HG03442 (cell line): ENCODE measurements around the gene VSIG4.

Experiments
- ATAC-seq: cut with Tn5 transposase; IDR thresholded peaks from one replicate; pipeline ENCODE4 v1.9.1; 2021; ENCODE audit warnings: mild to moderate bottlenecking, moderate library complexity; ENCODE audit not compliant: unreplicated experiment

Gene VSIG4

DNA sequence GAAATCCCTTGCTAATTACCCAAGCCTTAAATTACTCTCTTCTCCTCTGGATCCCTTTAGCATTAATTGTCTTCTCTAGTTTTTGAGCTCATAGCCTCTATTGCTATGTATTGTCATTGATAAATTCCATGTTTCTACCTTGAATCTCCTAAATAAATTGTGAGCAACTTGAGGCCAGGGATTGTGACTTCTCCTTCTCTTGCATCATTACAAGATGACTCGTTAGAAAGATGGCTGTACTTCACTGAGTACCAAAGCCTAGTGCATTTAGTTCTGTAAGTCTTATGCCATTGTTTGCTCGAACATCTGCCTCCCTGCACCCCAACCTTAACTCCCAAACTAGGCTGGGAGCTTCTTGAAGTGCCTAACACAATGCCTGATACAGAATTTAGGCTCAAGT lies 15.3 kb downstream of the VSIG4 start:
- ATAC-seq: no peak

DNA sequence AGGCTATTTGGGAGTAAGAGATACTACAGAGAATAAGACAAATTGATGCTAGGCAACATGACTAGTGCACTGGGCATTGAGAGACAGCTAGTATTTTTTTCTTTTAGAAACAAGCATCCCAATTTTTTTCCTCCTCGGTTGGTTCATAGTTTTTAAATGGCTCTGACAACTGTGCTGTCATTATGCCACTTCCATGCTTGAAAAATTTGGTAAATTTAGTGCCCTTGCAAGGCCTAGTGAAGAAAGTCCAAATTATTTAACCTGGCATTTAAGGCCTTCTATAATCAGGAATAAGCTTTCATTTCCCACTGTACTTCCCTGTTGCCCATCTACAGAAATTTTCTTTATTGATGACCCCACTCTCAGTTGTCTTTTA lies 15.8 kb downstream of the VSIG4 start:
- no peak for ATAC-seq

- no peak for ATAC-seq
These were observed 16.3 kb downstream of the VSIG4 start for GRCh38 chrX:66023385-66024091.

- no peak for ATAC-seq
These were observed 17.1 kb downstream of the VSIG4 start for GRCh38 chrX:66022632-66023384.

- ATAC-seq: no peak
These were observed 17.9 kb downstream of the VSIG4 start for GRCh38 chrX:66021765-66022631.

GRCh38 chrX:66021401-66021764 lies 18.5 kb downstream of the VSIG4 start:
- ATAC-seq: no peak

DNA sequence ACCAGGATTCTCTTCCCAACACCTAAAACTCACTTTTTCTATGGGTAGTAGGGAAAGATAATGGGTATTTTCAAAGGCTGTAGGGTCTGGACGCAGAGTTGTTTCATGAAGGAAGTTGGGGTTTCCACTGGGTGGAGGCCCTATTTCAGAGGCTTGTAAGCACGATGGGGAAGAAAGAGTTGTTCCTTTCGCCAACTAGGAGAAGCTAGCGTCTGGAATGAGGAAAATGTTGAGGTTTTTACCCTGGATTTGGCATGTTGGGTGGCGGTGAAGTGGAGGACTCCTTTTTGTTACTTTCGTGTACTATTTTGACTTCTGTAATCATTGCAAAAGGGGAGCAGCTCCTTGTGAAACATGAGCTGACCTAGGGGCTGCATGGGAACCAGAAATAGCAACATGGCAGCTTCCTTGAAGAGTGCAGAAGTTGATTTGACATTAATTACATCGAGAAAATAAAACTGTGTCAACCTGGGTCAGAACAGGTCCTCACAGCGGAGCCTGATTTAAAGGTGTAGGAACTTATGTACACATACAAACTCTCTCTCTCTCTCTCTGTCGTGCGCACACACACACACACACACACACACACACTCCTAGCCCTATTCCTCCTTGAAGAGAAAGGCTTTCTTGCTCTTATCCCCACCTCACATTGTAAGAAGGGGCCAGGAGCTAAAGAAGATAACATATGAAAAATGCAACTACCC lies 19.1 kb downstream of the VSIG4 start:
- no peak for ATAC-seq

GRCh38 chrX:66019974-66020373 lies 19.9 kb downstream of the VSIG4 start:
- ATAC-seq: no peak

- ATAC-seq: no peak
These were observed 20.6 kb downstream of the VSIG4 start for GRCh38 chrX:66019310-66019652.

DNA sequence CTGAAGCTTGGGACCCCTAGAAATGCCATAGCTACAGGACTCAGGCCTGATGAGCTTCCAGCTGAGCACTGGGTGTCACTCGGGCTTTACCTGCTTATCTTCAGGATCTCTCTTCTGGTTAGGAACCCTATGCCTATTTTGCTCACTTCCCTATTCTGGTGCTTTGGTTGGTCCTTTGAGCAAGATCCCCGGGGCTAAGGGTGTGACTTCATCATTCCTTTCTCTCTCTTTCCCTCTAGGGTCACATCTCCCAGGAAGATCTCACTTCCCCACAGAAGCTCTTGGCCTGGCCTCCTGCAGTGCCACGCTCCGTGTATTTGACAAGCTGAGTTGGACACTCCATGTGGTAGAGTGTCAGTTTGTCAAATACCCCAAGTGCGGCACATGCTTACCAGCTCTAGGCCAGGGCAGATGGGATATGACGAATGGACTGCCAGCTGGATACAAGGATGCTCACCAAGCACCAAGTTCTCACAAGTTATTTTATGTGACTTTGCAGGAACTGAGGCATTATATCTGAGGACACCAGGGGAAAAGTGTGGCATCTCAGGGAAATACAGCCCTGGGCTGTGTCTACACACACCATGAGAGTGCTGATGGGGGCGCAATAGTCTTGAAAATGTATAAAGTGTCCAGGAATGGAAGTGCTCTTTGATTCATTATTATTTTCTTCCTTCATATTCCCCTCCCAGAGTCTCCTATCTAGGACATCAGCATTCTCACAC lies 21.1 kb downstream of the VSIG4 start:
- ATAC-seq: no peak

DNA sequence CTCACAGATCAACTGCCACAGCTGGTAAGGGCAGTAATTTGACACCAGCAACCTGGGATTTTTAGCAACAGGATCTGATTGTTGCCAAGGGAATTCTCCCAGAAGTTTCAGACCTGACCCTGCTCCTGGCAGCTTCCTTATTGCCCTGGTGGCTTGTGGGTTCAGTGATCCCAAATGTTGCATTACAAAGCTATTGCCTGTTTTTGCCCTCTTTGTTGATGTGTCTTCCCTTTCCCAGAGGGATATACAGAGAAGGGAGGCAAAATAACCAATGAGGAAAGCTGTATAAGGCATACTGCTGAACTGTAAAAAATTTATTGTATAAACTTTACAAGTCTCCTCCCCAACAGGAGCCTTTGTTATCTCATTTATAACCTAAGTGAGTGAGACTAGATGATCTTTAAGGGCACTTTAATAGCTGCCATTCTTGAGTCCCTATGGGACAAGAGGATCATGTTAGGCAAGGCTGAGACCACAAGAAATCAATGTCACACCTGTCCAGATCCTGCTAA lies 22.2 kb downstream of the VSIG4 start:
- ATAC-seq: no peak

DNA sequence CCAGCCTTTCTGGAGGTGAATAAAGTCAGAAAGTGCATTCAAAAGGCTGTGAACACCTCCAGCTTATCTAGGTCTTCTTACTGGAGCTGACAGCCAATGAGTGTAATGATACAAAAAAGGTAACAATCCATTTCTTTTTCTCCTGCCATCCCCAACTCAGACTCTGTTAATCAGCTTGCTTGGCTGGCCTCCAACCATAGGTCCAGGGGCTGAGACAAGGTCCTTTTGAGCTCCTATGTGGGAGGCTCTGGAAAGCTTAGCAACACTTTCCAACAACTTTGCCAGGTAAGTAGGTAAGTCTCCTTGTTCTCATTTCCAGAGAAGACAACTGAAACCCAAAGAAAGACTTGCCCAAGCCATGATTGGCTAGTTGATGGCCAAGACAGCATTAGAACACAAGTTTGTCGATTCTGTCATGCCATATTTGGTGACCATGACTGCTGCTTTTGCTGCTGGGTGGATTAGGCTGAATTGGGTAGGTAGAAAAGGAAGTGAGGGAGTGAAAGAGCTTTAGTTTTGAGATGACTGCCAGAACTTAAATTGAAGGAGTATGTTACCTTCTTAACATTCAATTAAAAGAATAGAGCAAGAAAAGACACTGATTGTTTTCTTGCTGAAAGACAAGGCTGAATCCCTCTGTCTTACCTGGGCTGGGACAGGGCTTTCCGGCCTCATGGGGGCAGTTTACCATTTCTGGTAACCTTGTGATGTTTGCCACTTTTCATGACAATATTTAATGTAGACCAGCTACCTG lies 22.8 kb downstream of the VSIG4 start:
- ATAC-seq: no peak

GRCh38 chrX:66015900-66016689 lies 23.8 kb downstream of the VSIG4 start:
- peak; percentile 33 for ATAC-seq

DNA sequence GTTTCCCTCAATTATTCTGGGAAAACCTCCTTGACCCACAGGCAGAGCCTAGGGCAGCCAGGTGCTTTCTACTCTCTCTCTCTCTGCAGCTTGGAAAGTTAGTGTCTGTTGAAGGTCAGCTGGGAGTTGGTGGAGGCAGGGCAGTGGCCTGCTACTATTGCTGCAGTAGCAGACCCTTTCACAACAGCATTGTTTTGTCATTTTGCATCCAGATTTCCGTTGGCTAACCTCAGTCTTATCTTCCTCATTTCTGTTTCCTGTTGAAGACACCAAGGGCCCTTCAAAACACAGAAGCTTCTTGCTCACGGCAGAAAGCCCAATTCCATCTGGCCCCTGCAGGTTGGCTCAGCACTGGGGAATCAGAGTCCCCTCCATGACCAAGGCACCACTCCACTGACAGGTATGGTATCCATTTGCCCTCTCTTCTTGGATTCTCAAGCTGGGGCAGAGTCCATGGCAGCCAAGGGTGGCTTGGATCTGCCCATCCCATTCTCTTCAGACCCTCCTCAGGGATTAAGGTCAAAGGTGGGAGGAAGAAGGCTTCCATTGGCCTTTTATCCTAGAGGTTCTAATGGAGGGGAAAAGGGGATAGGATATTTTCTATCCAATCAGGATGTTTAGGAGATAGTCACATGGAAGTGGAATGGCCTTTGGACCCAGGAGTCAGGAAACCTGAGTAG lies 24.6 kb downstream of the VSIG4 start:
- peak; percentile 37 for ATAC-seq

GRCh38 chrX:66014556-66014955 lies 25.3 kb downstream of the VSIG4 start:
- ATAC-seq: no peak

DNA sequence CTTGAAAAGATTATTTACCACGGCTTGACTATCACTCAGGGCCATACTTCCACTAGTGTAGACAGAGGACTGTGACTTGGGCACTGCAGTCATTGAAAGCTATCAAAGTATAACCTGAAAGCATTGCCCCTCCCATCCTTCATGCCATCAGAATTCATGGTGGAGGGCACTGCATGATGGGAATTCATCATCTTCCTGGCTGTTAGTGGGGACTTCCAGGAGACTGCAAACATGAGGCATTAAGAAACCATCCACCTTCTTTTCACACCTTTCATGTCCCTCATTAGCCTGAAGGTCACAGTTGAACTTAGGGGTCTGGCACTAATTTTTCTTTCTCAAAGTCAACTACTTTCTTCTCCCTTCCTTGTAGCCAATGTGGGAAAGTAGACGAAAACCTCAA lies 25.8 kb downstream of the VSIG4 start:
- no peak for ATAC-seq

- ATAC-seq: no peak
These were observed 26.6 kb downstream of the VSIG4 start for GRCh38 chrX:66013194-66013816.

DNA sequence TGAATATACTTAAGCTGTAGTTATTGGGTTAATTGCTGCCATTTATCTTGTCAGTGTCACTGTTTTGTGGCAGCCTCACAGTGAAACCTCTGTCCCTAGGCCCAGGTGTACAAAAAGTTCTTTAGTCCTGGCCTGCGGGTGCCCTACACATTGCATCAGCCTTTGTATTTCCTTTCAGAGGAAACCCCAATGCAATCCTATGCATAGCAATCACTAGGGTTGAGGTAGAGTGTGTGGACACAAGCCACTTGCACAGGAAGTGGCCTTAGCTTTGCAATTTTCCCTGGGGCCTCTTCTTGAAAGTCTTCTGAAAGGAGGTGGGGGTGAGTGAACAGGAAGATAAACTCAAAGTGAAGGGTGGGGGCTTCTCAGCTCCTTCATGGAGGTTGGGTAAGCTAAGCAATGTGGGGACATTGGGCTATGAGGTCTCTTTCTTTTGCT lies 27.8 kb downstream of the VSIG4 start:
- peak; percentile 46 for ATAC-seq
